H1 (cell line): ENCODE measurements around the gene GNB1L. TPM values are rescaled to one million over a fixed set of nuclear protein-coding genes. Genes with fewer than 3 reads are reported as not detected.

Source experiments
- CTCF ChIA-PET: fragments of 300-600 bp; sonication (Branson Sonifier 250); formaldehyde crosslinking; loops from one replicate; lab custom pipeline; 2021; ENCODE audit not compliant: partially characterized antibody; lab: Charles Lee
- POLR2A ChIA-PET: fragments of 300-600 bp; sonication (Branson Sonifier 250); formaldehyde crosslinking; loops from one replicate; lab custom pipeline; 2021; ENCODE audit warnings: inconsistent platforms; ENCODE audit not compliant: partially characterized antibody; lab: Charles Lee
- DNase-seq, 2 experiments: peaks; one replicate each; pipeline versions ENCODE4 v3.0.0 to v3.0.0-alpha.2; 2010 to 2022; ENCODE audit warnings: low spot score in 2 of 2, low read depth in 1 of 2, mixed read lengths in 1 of 2
- FAIRE-seq: peaks from 2 replicates; lab custom pipeline; 2011; peaks lifted over from hg19 to GRCh38; lab: Jason Lieb, UNC
- H2AFZ ChIP-seq: 2 replicates; pipeline ENCODE4 v1.8.1; 2012; ENCODE audit warnings: low read length, inconsistent platforms
- H2AK5ac ChIP-seq: 2 replicates; pipeline ENCODE4 v1.6.1; 2013; ENCODE audit warnings: low read depth, low read length
- H2BK120ac ChIP-seq: replicated peaks from 2 replicates; pipeline ENCODE3; 2013; ENCODE audit warnings: low read depth, low read length, inconsistent platforms
- H2BK12ac ChIP-seq: 2 replicates; pipeline ENCODE4 v1.6.1; 2013; ENCODE audit warnings: low read depth, low read length
- H2BK15ac ChIP-seq: 2 replicates; pipeline ENCODE4 v1.6.1; 2013; ENCODE audit warnings: low read length
- H2BK20ac ChIP-seq: 2 replicates; pipeline ENCODE4 v1.6.1; 2013; ENCODE audit warnings: low read length
- H2BK5ac ChIP-seq: 2 replicates; pipeline ENCODE4 v1.6.1; 2013; ENCODE audit warnings: low read depth, low read length
- H3K14ac ChIP-seq: 2 replicates; pipeline ENCODE4 v1.6.1; 2013; ENCODE audit warnings: inconsistent platforms; ENCODE audit not compliant: insufficient read length
- H3K18ac ChIP-seq: 2 replicates; pipeline ENCODE4 v1.6.1; 2013; ENCODE audit warnings: low read length; ENCODE audit errors: extremely low read depth
- H3K23ac ChIP-seq: 2 replicates; pipeline ENCODE4 v1.6.1; 2013; ENCODE audit warnings: inconsistent platforms; ENCODE audit not compliant: insufficient read length
- H3K23me2 ChIP-seq: 2 replicates; pipeline ENCODE4 v1.6.1; 2013; ENCODE audit warnings: low read depth, low read length
- H3K27ac ChIP-seq: 2 replicates; pipeline ENCODE4 v1.6.1; 2011; ENCODE audit warnings: low read depth, low read length, inconsistent platforms
- H3K27me3 ChIP-seq, 4 experiments: replicated peaks in 1 of 4; 1 replicate in 1 of 4; 2 replicates in 3 of 4; pipeline versions ENCODE4 v1.6.1 to v1.8.1; 2011 to 2013; ENCODE audit warnings: low read length in 3 of 4, mild to moderate bottlenecking in 3 of 4, inconsistent platforms in 2 of 4, mixed read lengths in 2 of 4, moderate library complexity in 1 of 4; ENCODE audit not compliant: control insufficient read depth in 3 of 4, insufficient read depth in 3 of 4; ENCODE audit errors: extremely low read depth in 1 of 4
- H3K36me3 ChIP-seq, 4 experiments: 2 replicates each; pipeline versions ENCODE4 v1.6.1 to v1.8.1; 2011 to 2013; ENCODE audit warnings: mild to moderate bottlenecking in 4 of 4, low read length in 3 of 4, moderate library complexity in 2 of 4, control low read depth in 1 of 4, inconsistent platforms in 1 of 4; ENCODE audit not compliant: insufficient read depth in 4 of 4, control insufficient read depth in 2 of 4
- H3K4ac ChIP-seq: replicated peaks from 2 replicates; pipeline ENCODE3; 2013; ENCODE audit warnings: low read length, low read depth, mixed read lengths, inconsistent platforms; ENCODE audit not compliant: insufficient read length
- H3K4me1 ChIP-seq, 4 experiments: replicated peaks in 1 of 4; 1 replicate in 1 of 4; 2 replicates in 3 of 4; pipeline versions ENCODE4 v1.6.1 to v1.8.1; 2011 to 2013; ENCODE audit warnings: low read length in 3 of 4, inconsistent platforms in 2 of 4, mixed read lengths in 1 of 4; ENCODE audit not compliant: insufficient read depth in 4 of 4, control insufficient read depth in 3 of 4
- H3K4me2 ChIP-seq, 2 experiments: 2 replicates each; pipeline versions ENCODE4 v1.6.1 to v1.8.1; 2011 to 2013; ENCODE audit warnings: low read depth in 2 of 2, low read length in 2 of 2, control low read depth in 1 of 2, inconsistent platforms in 1 of 2, mild to moderate bottlenecking in 1 of 2; ENCODE audit not compliant: insufficient read depth in 1 of 2
- H3K4me3 ChIP-seq, 4 experiments: fragments of 200-600, 300-600 bp in 1 of 4; sonication (generic), shearing (Covaris generic), sonication (Bioruptor Twin) in 1 of 4; 2 replicates each; pipeline versions ENCODE4 v1.5.1 to v1.8.1; 2011 to 2016; ENCODE audit warnings: low read length in 4 of 4, low read depth in 3 of 4, control low read depth in 2 of 4, inconsistent platforms in 2 of 4, mild to moderate bottlenecking in 2 of 4, mixed read lengths in 1 of 4, moderate library complexity in 1 of 4; ENCODE audit not compliant: insufficient read depth in 2 of 4; ENCODE audit errors: extremely low read depth in 1 of 4
- H3K56ac ChIP-seq: replicated peaks from 2 replicates; pipeline ENCODE3; 2013; ENCODE audit warnings: low read depth, mild to moderate bottlenecking, mixed read lengths, low read length, inconsistent platforms; ENCODE audit not compliant: insufficient read length
- H3K79me1 ChIP-seq: 2 replicates; pipeline ENCODE4 v1.6.1; 2013; ENCODE audit warnings: low read depth, low read length, control low read depth
- H3K79me2 ChIP-seq, 2 experiments: 2 replicates each; pipeline versions ENCODE4 v1.6.1 to v1.8.1; 2012 to 2013; ENCODE audit warnings: low read length in 2 of 2, mild to moderate bottlenecking in 2 of 2, inconsistent platforms in 1 of 2; ENCODE audit not compliant: insufficient read depth in 2 of 2, control insufficient read depth in 1 of 2
- H3K9ac ChIP-seq, 4 experiments: replicated peaks in 1 of 4; 1 replicate in 1 of 4; 2 replicates in 3 of 4; pipeline versions ENCODE4 v1.6.1 to v1.8.1; 2011 to 2013; ENCODE audit warnings: low read depth in 3 of 4, low read length in 3 of 4, control low read depth in 2 of 4, mild to moderate bottlenecking in 2 of 4, moderate library complexity in 2 of 4, inconsistent platforms in 1 of 4; ENCODE audit errors: extremely low read depth in 1 of 4
- H3K9me3 ChIP-seq, 2 experiments: 2 replicates each; pipeline versions ENCODE4 v1.6.1 to v1.8.1; 2012 to 2013; ENCODE audit warnings: mild to moderate bottlenecking in 2 of 2, moderate library complexity in 2 of 2, control low read depth in 1 of 2, inconsistent platforms in 1 of 2, low read depth in 1 of 2, low read length in 1 of 2, mixed read lengths in 1 of 2; ENCODE audit not compliant: insufficient read depth in 2 of 2
- H4K20me1 ChIP-seq, 2 experiments: replicated peaks in 1 of 2; 2 replicates each; pipeline versions ENCODE3 to v1.8.1; 2011 to 2013; ENCODE audit warnings: inconsistent platforms in 2 of 2, low read length in 2 of 2, mild to moderate bottlenecking in 1 of 2; ENCODE audit not compliant: insufficient read depth in 2 of 2, control insufficient read depth in 1 of 2
- H4K5ac ChIP-seq: 2 replicates; pipeline ENCODE4 v1.6.1; 2013; ENCODE audit warnings: low read length, low read depth, mixed read lengths, inconsistent platforms; ENCODE audit not compliant: insufficient read length
- H4K8ac ChIP-seq: 2 replicates; pipeline ENCODE4 v1.8.0; 2013; ENCODE audit warnings: mild to moderate bottlenecking, moderate library complexity, low read length, inconsistent platforms; ENCODE audit not compliant: insufficient read depth; ENCODE audit errors: extremely low read depth
- H4K91ac ChIP-seq: replicated peaks from 2 replicates; pipeline ENCODE3; 2013; ENCODE audit warnings: low read length, mixed read lengths, inconsistent platforms; ENCODE audit not compliant: insufficient read length
- CHD1 ChIP-seq: IDR thresholded peaks from 2 replicates; pipeline ENCODE4 v1.6.1; 2012; ENCODE audit warnings: low read depth, low read length, improper control_type of control experiment
- CTCF ChIP-seq, 3 experiments: IDR thresholded peaks; 1 replicate in 2 of 3; 2 replicates in 1 of 3; pipeline versions ENCODE4 v1.5.1 to v1.6.1; 2011; ENCODE audit warnings: low read length in 3 of 3, mild to moderate bottlenecking in 3 of 3, inconsistent platforms in 2 of 3, low read depth in 1 of 3, moderate library complexity in 1 of 3; ENCODE audit not compliant: insufficient read depth in 1 of 3; ENCODE audit errors: control extremely low read depth in 1 of 3
- WGBS, 2 experiments: shearing (Covaris generic) in 1 of 2; methylation state at CpG; one replicate each; pipeline versions ENCODE4 v1.1.6 to v1.1.7; 2013 to 2015; ENCODE audit warnings: low lambda C conversion rate in 2 of 2, mixed read lengths in 2 of 2, inconsistent platforms in 1 of 2, low coverage in 1 of 2, missing lambda C conversion rate in 1 of 2; ENCODE audit not compliant: insufficient replicate concordance in 2 of 2, insufficient coverage in 1 of 2, insufficient read length in 1 of 2; ENCODE audit errors: extremely low coverage in 1 of 2, missing lambda C conversion rate in 1 of 2; 5-methylcytosine and 5-hydroxymethylcytosine counted together
- polyA plus RNA-seq, 7 experiments: library from polyadenylated mRNA; depleted of rRNA in 3 of 7; stranded (reverse) in 5 of 7; unstranded in 2 of 7; fragments of >200 nt in 5 of 7; fragments of 200-250 nt in 2 of 7; gene quantifications; 1 replicate in 5 of 7; 2 replicates in 1 of 7; 4 replicates in 1 of 7; pipeline versions ENCODE4 v1.2.1 to v1.2.3, GENCODE V29; 2011 to 2013; ENCODE audit warnings: missing spikeins in 2 of 7, mixed read lengths in 2 of 7
- total RNA-seq: library from RNA; stranded (reverse); fragmentation: NEBNext Ultra II Directional; extraction: Animal tissue kit (Norgen Biotek cat#: 25700); gene quantifications from 2 replicates; pipeline ENCODE4 v1.2.1, GENCODE V29; 2021

GNB1L gene
- total and polyA plus RNA-seq, 2 of the 8 experiments (the other 6 are each of a cell fraction or from before 2014, with no cell fraction given) = 14.0 to 15.6 TPM

- H3K4me2 ChIP-seq = no peak overlapping the region
- H3K56ac ChIP-seq = no peak overlapping the region
- DNase-seq = no peak
- no peaks in the 10 kb centered on the region for H3K79me2 ChIP-seq
- H3K23ac ChIP-seq = no peak overlapping the region
- H3K9ac ChIP-seq = no peak overlapping the region
- ChIA-PET POLR2A (interaction anchor here (0.8 kb wide), 1 partner anchor 118 kb away, joined by 3 read pairs; no protein-coding TSS in a partner anchor), CTCF (interaction anchor here (0.9 to 3.7 kb wide), 3 partner anchors 12 to 161 kb away, joined by 3 to 20 read pairs (median 5); no protein-coding TSS in a partner anchor)
- 91% methylated on average over 8 of the region's 9 CpGs; no CpG with 5 or more reads in 1 of the 2 experiments for WGBS, 2 experiments
- no peaks in the 10 kb centered on the region for H3K9me3 ChIP-seq
- FAIRE-seq = no peak
- H3K14ac ChIP-seq = no peak overlapping the region
- H2BK5ac ChIP-seq = peak overlapping the region; percentile 49; the same call in 1 of the 2 replicates
- no peak overlapping the region for H2AFZ ChIP-seq
- peaks cover 0 to 9% (median 0%) of the 10 kb centered on the region in 4 experiments; a peak in 2 of 7 replicates for H3K4me1 ChIP-seq
- no peak overlapping the region for H2BK20ac ChIP-seq
- no peak overlapping the region for H2BK12ac ChIP-seq
- H4K91ac ChIP-seq = no peak overlapping the region
- H3K79me1 ChIP-seq = no peaks in the 10 kb centered on the region
- peaks cover 0 to 9% of the 10 kb centered on the region in 2 experiments for H4K20me1 ChIP-seq
- H4K8ac ChIP-seq = no peak overlapping the region
- TF ChIP-seq CTCF (IDR thresholded peaks at IDR 0.05; ENCODE audit: control extremely low read depth in 1 of 3, insufficient read depth in 1 of 3, low read depth in 1 of 3, low read length in 3 of 3) (peak in 2 of 3 experiments; percentile 5 to 17; a peak in 2 of 4 replicates), CHD1 (no peak)
- no peak overlapping the region for H3K4ac ChIP-seq
- no peak overlapping the region for H3K27ac ChIP-seq
- H3K23me2 ChIP-seq = no peaks in the 10 kb centered on the region
- no peak overlapping the region for H2BK120ac ChIP-seq
- H2BK15ac ChIP-seq = no peak overlapping the region
- H4K5ac ChIP-seq = no peak overlapping the region
- H3K18ac ChIP-seq = no peak overlapping the region; the same call in 1 of the 2 replicates
- H3K4me3 ChIP-seq = no peak overlapping the region
- H3K36me3 ChIP-seq = no peaks in the 10 kb centered on the region
- no peak overlapping the region for H2AK5ac ChIP-seq
- no peaks in the 10 kb centered on the region; a peak in 1 of 7 replicates for H3K27me3 ChIP-seq
Observed at GRCh38 chr22:19787849-19788141, 66.9 kb downstream of the GNB1L start.
